Measurements from ENCODE around the gene KBTBD12.
"Not testable (repeated sequence)": the region's sequence is repeated elsewhere in the genome, so short reads cannot be mapped to it uniquely, and the experiment has no call there.

KBTBD12 gene, protein sequence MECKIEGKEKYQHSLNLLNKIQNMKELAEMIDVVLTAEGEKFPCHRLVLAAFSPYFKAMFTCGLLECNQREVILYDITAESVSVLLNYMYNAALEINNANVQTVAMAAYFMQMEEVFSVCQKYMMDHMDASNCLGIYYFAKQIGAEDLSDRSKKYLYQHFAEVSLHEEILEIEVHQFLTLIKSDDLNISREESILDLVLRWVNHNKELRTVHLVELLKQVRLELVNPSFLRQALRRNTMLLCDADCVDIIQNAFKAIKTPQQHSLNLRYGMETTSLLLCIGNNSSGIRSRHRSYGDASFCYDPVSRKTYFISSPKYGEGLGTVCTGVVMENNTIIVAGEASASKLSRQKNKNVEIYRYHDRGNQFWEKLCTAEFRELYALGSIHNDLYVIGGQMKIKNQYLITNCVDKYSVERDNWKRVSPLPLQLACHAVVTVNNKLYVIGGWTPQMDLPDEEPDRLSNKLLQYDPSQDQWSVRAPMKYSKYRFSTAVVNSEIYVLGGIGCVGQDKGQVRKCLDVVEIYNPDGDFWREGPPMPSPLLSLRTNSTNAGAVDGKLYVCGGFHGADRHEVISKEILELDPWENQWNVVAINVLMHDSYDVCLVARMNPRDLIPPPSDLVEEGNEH

DNA sequence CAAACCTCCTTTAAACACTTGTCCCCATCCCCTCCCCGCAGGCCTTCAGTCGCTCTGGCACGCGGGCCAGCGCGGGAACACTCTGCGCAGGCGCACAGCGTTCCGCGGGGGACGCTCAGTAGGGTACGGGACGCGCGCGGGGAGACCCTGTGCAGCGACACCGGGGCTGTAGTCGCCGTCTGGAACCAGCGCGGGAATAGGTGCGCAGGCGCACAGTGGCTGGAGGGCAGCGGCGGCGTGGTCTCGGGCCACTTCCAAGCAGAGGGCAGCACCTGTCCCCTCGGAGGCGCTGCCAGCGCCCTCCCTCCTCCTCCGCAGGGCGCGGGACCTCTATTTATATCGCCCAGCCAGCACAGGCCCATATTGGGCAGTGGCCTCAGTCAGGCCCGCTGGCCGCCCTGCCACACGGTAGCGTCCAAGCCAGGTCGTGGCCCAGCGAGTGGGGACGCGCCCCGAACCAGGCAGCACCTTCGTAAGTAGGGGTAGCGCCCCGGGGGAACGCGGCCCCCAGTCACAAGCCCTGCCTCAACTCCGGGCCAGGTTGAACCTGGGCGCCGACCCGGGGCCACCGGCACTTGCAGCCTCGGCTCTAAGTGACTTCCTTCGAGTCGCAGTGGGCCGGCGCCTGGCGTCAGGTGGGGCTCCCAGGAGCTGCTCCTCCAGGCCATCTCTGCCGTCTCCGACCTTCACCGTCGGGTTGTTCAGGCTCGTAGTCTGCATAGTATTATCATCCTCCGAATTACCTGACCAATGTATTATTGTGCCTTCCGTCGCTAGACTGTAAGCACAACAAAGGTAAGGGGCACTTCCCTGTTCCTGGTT, at the start of gene KBTBD12:
Gene KBTBD12 (plus strand): TSS at position 118 of the 822 bp plus-strand sequence. CDS start 7,830 bp downstream, outside the sequence.
- no peak for DNase-seq

DNA sequence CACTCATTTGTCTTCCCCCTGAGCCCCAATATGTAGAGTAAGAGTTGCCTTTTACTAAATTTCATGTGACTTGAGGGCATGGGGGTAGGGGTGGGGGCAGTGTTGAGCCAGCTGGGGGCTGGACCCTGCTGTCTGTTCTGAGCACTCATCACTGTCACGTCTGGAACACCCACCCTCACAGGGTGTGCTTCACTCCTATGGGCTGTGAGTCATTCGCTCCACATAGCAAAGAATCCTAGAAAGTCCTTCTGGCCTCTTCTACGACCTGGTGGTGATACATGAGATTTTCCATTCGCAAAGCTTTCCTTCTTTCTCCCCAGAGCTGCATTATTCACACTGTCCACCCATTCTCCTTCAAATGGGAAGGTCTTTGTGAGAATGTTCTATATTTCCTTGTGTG, 49.1 kb upstream of the KBTBD12 start:
- no peak for DNase-seq

DNA sequence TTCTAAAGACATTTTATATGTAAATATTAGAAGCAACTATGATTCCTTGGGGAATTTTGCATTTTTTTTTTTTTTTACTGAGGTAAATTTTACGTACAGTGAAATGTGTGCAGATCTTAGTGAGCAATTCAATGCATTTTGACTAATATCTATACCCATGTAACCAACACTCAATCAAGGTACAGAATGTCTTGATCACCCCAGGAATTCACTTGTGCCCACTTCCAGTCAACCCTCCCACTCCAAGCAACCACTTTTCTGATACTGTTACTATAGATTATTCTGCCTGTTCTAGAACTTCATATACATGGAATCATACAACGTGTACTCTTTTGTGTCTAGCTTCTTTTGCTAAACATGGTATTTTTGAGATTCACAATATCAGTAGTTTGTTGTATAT, 47.6 kb upstream of the KBTBD12 start:
- DNase-seq = no peak

DNA sequence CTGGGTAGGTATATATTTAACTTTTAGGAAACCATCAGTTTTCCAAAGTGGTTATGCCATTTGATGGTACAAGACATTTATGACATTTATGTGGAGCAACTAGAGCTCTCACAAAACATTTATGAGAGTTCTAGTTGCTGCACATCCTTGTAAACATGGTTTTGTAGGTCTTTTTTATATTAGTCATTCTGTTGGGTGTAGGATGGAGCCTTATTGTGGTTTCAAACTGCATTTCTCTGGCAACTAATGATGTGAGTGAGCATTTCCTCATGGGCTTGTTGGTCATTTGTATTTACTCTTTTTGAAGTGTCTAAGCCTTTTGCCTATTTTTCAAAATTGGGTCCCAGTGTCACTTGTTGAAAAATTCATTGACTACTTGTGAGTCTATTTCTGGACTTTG, 47.0 kb upstream of the KBTBD12 start:
- DNase-seq = no peak

DNA sequence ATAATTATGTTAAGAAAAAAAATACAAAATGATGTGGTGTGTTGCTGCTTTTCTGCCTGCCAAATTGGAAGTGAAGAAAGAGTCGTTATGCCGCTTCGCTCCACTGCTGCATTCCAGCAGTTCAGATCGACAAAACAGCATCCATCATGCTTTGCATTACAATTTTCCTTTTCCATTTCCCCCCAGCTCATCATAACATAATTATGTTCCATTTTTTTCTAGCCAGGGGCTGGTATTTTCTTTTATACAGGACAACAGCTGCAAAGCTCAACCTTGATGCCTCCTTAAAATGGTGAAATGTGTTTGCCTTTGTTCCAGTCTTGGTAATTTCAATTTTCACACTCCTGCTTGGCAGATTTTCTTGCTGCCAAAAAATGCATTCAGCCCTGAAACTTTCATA, 44.9 kb upstream of the KBTBD12 start:
- DNase-seq = no peak

DNA sequence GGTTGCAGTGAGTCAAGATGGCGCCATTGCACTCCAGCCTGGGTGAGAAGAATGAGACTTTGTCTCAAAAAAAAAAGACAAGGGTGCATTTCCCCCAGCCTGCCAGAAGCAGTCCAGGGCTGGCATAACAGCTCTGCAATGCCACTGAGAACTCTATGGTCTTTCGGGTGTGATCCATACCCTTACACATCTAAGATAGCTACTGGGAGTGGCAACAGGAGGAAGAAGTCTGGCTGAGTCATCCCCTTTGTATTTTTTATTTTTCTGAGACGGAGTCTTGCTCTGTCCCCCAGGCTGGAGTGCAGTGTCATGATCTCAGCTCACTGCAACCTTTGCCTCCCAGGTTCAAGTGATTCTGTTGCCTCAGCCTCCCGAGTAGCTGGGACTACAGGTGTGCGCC, 40.9 kb upstream of the KBTBD12 start:
- DNase-seq = not testable (repeated sequence)

DNA sequence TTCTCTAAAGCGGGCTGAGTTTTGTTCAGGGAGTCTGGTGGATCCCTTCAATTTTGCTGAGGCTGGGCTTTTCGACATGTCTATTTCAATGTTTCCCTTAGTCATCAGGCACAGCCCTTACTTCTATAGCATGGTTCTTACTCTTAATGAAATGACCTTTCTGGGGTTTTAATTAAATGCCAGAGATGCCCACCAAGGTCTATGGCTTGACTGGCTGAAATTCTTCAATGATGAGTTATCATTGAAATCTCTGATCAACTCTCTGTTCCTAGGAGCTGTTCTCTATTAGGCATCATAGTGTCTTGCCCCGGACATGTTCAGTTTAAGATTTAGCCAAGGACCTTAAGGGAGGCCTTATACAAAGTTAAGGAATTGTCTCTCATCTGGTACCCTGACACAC, 33.4 kb upstream of the KBTBD12 start:
- no peak for DNase-seq

DNA sequence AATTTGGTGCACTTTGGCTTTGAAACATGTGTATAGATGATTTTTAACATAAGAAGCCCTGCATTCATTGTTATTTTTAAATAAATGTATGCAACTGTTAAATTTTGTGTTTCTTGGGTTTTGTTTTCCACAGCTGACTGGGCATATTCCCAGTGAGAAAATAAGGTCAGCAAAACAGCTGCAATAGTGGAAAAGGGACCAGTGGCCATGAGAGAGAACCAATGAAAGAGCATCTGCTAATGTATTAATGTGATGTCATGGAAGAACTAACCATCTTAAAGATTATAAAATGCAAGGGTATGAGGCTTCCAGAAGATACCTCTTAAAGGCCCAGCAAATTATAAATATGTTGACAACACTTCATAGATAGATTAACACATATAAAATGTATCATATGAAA, 31.0 kb upstream of the KBTBD12 start:
- DNase-seq = no peak

DNA sequence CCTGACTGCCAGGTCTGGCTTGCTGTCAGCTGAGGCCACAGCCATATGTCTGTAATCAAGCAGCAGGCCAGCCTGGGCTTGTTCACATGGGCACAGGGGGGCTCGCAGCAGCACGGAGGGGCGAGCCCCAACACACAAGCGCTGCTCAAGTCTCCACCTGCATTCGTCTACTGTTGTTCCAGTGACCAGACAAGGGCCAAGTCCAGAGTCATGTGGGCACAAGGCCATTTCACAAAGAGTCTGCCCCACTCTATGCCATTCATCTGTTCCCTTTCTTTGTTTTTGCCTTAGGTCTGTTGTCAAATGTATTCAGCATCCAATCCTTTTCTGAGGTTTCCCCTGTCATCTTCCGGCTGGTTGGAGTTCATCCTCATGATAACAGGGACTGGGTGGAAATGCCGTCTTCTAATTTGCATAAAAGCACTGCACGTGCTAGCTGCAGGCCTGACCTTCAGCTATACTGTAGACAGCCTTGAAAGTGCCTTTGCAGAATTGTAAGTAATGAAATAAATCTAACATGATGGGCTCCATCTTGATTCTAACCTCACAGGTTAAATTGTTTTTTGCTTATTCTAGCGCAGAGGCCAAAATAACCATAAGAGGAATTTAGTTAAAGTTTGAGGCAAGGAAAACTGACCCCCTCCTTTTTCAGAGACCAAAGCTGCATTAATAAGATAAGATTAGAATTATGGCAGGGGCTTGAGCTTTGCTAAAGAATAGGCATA, 28.6 kb upstream of the KBTBD12 start:
- peak; percentile 28 for DNase-seq

DNA sequence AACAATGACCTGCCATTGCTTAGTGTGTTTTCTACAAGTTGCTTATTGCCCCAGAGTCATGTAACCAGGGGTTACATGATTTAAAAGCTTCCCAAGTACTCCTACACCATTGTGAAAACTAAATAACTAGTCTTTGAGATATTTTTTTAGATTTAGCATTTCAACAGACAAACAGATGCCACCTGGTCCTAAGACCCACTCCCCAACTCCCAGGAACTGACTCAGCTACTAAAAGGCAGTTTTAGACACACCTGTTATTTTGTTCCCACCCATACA, 28.1 kb upstream of the KBTBD12 start:
- no peak for DNase-seq

DNA sequence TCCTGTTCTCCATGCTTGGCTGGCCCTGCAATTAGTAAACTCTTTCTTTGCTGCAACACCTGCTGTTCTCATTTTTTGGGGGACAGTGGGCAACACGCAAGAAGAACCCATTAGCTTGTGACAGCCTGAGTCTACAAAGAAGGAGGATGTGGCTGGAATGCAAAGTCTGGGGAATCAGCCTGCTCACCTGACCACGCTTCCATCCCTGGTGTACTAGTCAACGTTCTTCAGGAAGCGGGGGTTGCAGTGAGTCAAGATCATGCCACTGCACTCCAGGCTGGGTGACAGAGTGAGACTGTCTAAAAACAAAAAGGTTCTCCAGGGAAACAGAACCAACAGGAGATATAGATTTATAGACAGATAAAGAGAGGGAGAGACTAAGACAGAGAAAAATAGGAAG, 27.7 kb upstream of the KBTBD12 start:
- DNase-seq = no peak

DNA sequence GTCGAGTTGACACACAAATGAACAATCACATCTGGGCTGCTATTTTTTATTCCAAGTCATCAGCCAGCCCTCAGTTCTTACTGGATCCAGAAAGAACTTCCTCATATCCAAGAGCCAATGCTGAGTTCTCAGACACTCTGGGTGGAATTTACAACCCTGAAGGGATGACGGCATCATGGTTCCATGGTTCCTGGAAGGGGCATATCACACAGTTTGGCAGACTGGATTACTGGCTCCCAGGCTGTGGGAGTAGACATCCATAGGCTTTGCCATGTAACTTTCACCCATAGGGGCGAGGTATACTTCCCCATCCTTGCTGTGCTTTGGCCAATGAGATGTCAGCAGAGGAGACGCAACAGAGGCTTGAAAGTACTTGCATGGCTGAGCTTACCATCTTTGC, 26.9 kb upstream of the KBTBD12 start:
- no peak for DNase-seq

DNA sequence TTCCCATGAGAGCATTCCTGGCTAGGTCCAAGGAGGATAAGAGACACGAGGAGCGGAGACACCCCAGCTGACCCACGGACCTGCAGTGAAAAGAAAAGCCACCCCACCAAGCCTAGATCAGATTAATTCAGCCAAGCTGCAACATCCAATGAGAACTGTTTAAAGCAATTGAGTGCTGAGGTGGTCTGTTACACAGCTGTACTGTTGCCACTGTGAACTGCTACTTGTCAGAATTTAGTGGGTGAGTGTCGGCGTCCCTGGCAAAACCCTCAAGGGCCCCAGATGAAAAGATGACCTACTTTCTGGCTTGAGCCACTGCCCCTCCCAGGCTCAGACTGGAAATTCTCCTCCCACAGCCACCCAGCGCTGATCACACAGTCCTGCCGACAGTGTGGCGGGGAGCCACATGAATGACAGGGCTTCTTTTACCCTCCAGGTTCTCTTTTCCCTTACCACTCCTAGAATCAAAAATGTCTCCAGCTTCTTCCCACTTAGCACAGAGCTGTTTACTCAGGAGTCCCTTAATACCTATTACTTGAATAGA, 26.4 kb upstream of the KBTBD12 start:
- no peak for DNase-seq

DNA sequence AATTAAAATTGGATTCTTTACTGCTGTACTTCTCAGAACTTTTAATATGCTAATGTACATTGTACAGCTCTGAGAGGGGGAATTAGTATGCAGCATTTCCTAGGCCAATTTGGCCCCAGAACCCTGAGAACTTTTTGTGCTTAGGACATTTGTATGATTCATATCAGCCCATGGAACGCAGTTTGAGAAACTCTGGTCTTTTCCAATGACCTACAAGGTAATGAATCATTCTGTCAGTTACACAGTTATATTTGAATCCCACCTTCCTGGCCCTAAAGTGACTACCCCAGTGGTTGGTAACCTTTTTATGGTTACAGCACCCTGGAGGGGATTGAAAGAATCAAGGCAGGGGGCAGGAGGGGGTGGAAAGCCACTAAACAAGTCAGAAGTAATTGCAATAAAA, 25.6 kb upstream of the KBTBD12 start:
- DNase-seq = no peak

DNA sequence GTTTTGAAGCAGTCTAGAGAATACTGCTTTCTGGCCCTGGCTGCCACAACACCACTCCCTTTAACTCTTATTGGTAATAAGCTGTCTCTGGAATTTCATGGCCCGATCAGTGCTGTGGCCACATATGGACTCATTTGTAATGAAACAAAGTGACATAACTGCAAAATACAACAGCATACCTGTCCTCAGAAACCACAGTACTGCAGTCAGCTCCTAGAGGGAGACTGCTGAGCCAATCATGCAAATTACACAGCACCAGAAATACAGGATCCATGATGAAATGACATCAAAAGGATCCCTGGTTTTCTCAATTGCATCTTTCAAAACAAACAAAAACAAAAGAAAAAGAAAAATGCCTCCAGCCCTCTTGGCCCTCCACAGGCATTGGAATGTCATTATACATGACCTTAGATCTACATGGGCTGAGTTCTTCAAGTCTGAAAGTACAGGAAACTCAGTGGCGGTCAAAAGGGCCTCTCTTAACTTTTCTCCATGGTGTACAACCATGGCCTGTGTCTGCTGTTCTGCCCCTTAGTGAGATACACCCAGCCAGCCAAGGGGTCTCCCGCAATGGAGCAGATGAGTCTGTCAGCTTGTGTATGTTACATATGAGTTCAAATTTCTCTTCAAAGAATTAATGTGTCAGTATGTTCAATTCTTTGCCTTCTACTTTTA, 24.9 kb upstream of the KBTBD12 start:
- DNase-seq = no peak

DNA sequence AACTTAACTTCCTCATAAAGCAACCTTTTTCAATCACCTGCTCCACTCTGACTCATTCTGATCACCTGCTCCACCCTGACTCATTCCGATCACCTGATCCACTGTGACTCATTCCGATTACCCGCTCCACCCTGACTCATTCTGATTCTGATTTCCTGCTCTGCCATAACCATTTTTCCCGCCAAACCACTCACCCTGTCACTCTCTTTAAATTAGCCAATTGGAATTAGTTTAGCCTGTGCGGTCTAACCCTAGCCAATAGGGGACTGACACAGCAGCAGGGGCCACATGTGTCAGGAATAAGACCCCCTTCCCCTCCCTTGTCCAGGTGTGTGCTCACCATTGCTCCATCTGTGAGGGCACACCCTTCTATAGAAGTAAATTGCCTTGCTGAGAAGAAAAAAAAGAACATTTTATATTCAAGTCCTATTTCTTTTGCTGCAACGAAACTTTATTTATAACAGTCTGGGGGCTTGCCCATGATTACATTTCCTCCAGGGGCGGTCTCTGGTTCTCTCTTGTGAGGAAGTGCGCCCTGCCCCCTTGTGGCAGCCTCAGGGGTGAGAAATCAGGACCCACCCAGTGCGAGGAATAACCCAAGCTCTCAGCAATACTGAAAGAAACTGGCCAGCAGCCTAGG, 24.3 kb upstream of the KBTBD12 start:
- not testable (repeated sequence) for DNase-seq

DNA sequence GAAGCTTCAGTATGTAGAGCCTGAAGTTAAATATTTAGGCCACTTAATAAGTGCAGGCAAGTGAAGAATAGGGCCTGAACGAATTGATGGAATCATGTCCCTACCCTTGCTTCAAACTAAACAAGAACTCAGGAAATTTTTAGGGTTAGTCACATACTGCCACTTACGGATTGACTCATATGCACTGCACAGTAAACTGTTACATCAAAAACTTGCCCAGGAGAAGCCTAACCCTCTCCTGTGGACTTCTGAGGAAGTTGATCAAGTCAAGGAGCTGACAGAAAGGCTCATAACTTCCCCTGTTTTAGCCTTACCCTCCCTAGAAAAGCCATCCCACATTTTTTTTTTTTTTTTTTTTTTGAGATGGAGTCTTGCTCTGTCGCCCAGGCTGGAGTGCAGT, 20.6 kb upstream of the KBTBD12 start:
- no peak for DNase-seq

DNA sequence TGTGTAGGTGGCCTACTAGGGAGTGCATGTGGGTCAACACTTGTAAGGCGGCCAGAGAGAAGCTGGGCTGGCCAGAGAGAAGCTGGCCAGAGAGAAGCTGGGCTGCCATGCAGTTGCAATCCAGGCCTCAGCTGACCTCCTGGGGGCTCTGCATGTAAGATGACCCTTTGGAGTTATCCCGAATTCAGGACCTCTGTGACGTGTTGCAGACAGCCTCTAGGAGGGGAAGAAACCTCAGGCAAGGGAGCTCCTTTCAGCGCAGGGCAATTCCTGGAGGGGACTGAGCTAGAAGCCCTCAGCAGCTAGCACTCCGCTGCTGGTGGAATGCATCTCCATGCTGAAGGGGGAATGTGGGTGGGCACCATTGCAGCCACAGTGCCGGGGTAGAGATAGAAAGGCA, 15.8 kb upstream of the KBTBD12 start:
- DNase-seq = no peak

DNA sequence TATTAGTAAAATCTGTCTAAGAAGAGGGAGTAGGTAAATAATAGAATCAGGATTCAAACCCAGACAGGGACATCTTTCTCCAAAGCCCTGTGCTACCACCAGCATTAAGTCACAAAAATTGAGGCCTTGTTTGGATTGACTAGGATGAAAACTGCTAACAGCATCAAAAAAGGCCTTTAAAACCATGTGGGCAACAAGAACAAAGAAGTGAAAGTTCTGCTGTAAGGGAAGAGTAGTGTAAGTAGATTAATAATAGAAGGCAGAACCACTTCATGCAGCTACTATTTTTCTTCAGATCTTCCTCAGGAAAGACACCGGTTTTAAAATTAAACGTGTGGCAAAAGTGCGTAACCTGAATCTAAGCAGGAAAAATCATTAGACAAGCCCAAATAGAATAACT, 15.3 kb upstream of the KBTBD12 start:
- no peak for DNase-seq

DNA sequence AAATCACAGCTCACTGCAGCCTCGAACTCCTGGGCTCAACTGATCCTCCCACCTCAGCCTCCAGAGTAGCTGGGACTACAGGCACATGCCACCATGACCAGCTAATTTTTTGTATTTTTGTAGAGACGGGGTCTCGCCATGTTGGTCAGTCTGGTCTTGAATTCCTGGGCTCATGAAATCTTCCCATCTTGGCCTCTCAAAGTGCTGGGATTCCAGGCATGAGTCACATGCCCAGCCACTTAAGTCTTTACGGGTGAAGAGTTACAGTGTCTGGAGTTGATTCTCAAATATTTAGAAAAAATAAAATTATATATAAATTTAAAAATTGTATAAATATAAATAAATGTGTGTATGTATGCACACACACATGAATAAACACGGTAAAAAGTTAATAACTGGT, 14.5 kb upstream of the KBTBD12 start:
- no peak for DNase-seq

DNA sequence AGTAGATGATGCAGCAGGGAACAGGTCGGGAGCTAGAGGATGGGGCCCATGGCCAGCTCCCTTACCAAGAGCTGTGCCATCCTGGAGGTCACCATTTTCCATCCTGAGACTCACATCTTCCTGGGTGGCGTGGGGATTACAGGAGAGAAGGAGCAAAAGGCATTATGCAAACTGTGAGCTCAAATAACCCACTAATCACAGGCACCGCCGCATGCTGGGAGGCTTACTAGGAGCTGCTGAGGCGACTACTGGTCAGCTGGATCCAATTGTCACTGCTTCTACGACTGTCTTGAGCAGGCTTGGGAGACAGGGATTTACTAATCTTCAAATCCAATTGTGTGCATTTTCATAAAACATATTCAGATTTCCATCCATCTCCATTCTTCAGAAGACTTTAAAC, 12.5 kb upstream of the KBTBD12 start:
- DNase-seq = no peak
